Right lobe of liver (tissue), 4 donors: ENCODE data around the gene IL21R.

ENCODE experiments used
- POLR2A ChIP-seq: fragments of 450-650 bp; IDR thresholded peaks from one replicate; pipeline ENCODE4 v1.6.1; 2017; ENCODE audit warnings: antibody characterized with exemption, mild to moderate bottlenecking
- TF ChIP-seq, protein P1 (sequence below), 4 donors: fragments of 200-600 bp in 3 of 4; fragments of 450-650 bp in 1 of 4; IDR thresholded peaks; one replicate each; pipeline versions ENCODE4 v1.5.1 to v1.8.0; 2016 to 2022; ENCODE audit warnings: antibody characterized with exemption in 4 of 4, mild to moderate bottlenecking in 2 of 4
- donor health status: DM: no; HTN: no; CAD: no.
- donor health status: DM: no; HTN: no; CAD: no.
- donor health status: DM: no; HTN: yes; CAD: no.

- no peak for TF ChIP-seq POLR2A
- TF ChIP-seq, protein P1, sequence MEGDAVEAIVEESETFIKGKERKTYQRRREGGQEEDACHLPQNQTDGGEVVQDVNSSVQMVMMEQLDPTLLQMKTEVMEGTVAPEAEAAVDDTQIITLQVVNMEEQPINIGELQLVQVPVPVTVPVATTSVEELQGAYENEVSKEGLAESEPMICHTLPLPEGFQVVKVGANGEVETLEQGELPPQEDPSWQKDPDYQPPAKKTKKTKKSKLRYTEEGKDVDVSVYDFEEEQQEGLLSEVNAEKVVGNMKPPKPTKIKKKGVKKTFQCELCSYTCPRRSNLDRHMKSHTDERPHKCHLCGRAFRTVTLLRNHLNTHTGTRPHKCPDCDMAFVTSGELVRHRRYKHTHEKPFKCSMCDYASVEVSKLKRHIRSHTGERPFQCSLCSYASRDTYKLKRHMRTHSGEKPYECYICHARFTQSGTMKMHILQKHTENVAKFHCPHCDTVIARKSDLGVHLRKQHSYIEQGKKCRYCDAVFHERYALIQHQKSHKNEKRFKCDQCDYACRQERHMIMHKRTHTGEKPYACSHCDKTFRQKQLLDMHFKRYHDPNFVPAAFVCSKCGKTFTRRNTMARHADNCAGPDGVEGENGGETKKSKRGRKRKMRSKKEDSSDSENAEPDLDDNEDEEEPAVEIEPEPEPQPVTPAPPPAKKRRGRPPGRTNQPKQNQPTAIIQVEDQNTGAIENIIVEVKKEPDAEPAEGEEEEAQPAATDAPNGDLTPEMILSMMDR (IDR thresholded peaks at IDR 0.05), result no peak
Measured at GRCh38 chr16:27483624-27484023, 81.7 kb downstream of the IL21R start.
